ENCODE data around the gene NRL.

- no peak for TF ChIP-seq EZH2 (IDR thresholded peaks at IDR 0.05)
- no peak for TF ChIP-seq POLR2AphosphoS5 (IDR thresholded peaks at IDR 0.05; ENCODE audit: borderline replicate concordance, low read depth, low read length)
- TF ChIP-seq FOXP2 (optimal IDR thresholded peaks at IDR 0.05; ENCODE audit: control extremely low read depth, extremely low read length, insufficient read depth): no peak
These were observed 56.3 kb downstream of the NRL start for GRCh38 chr14:24058260-24058950.

Data from SK-N-MC (cell line).